K562 (cell line): ENCODE results near the gene PPT2. TPM values are rescaled to one million over a fixed set of nuclear protein-coding genes. Genes with fewer than 3 reads are reported as not detected.

Source experiments
- ARHGAP35 ChIP-seq: fragments of 450-650 bp; IDR thresholded peaks from 2 replicates; pipeline ENCODE4 v1.6.1; 2018; ENCODE audit not compliant: partially characterized antibody
- CREB3L1 ChIP-seq: fragments of 450-650 bp; IDR thresholded peaks from 2 replicates; pipeline ENCODE4 v1.6.1; 2014; ENCODE audit warnings: low read depth, mild to moderate bottlenecking, moderate library complexity, borderline replicate concordance
- ELF4 ChIP-seq: fragments of 450-650 bp; formaldehyde crosslinking; IDR thresholded peaks from 2 replicates; pipeline ENCODE4 v1.4.0; 2022; ENCODE audit warnings: missing genetic modification characterization
- FOXP1 ChIP-seq: sonication (generic); formaldehyde crosslinking; IDR thresholded peaks from 2 replicates; pipeline ENCODE4 v1.8.0; 2022; ENCODE audit warnings: mild to moderate bottlenecking, missing genetic modification reagents
- HMGN3 ChIP-seq: IDR thresholded peaks from 2 replicates; pipeline ENCODE4 v1.6.1; 2011; ENCODE audit warnings: borderline replicate concordance, low read depth, mild to moderate bottlenecking, mixed read lengths, low read length; ENCODE audit not compliant: insufficient read length; ENCODE audit errors: extremely low read depth
- MAFG ChIP-seq: fragments of 450-650 bp; conservative IDR thresholded peaks from 2 replicates; pipeline ENCODE4 v1.6.1; 2016; ENCODE audit warnings: missing genetic modification characterization, missing compliant biosample characterization
- SAFB ChIP-seq: fragments of 200-400 bp; formaldehyde crosslinking; IDR thresholded peaks from 2 replicates; pipeline ENCODE4 v1.6.1; 2017; ENCODE audit warnings: low read depth, low read length, borderline replicate concordance
- SIX5 ChIP-seq, 2 experiments: IDR thresholded peaks; 2 replicates each; pipeline ENCODE4 v1.6.1; 2011; ENCODE audit warnings: low read length in 2 of 2, borderline replicate concordance in 1 of 2, low read depth in 1 of 2, mild to moderate bottlenecking in 1 of 2, moderate library complexity in 1 of 2; ENCODE audit not compliant: insufficient read depth in 1 of 2
- SMAD3 ChIP-seq: fragments of 450-650 bp; formaldehyde crosslinking; conservative IDR thresholded peaks from 2 replicates; pipeline ENCODE4 v1.4.0; 2020; ENCODE audit warnings: mild to moderate bottlenecking
- SMARCA4 ChIP-seq: fragments of 450-650 bp; IDR thresholded peaks from 2 replicates; pipeline ENCODE4 v1.6.1; 2016
- ZBTB40 ChIP-seq, 2 experiments: fragments of 450-650 bp in 1 of 2; sonication (generic) in 1 of 2; formaldehyde crosslinking in 1 of 2; IDR thresholded peaks; 2 replicates each; pipeline versions ENCODE4 v1.7.1 to v1.9.0; 2016 to 2022; ENCODE audit warnings: inconsistent platforms in 1 of 2, mild to moderate bottlenecking in 1 of 2, missing genetic modification reagents in 1 of 2
- ZNF146 ChIP-seq: IDR thresholded peaks from one replicate; pipeline ENCODE4 v1.6.1; 2018; ENCODE audit warnings: missing compliant biosample characterization; ENCODE audit not compliant: unreplicated experiment
- polyA plus RNA-seq, 8 experiments: library from polyadenylated mRNA; depleted of rRNA in 4 of 8; stranded (reverse) in 5 of 8; unstranded in 3 of 8; fragments of >200 nt; fragmentation: Nextera tagmentation in 2 of 8; fragmentation: Illumina TruSeq in 1 of 8; extraction: Ambion mirVana in 2 of 8; extraction: Trizol in 1 of 8; gene quantifications; 2 replicates each; pipeline versions ENCODE4 v1.2.1 to v1.2.3, GENCODE V29; 2011 to 2014; ENCODE audit warnings: inconsistent platforms in 1 of 8, missing spikeins in 1 of 8
- total RNA-seq, 7 experiments: library from RNA; depleted of rRNA in 6 of 7; stranded (reverse); fragments of >200 nt in 6 of 7; fragmentation: Illumina TruSeq in 2 of 7; extraction: Trizol in 2 of 7; gene quantifications; 2 replicates each; pipeline versions ENCODE4 v1.2.1 to v1.2.3, GENCODE V29; 2011 to 2021; ENCODE audit warnings: low replicate concordance in 1 of 7
- TF ChIP-seq, protein P1 (sequence below): fragments of 250-450 bp; sonication (Bioruptor Pico); IDR thresholded peaks from 2 replicates; pipeline ENCODE4 v1.9.0; 2021; ENCODE audit warnings: mild to moderate bottlenecking, inconsistent platforms

The PPT2 gene
- total and polyA plus RNA-seq, 9 of the 15 experiments (the other 6 are each of a cell fraction or from before 2014, with no cell fraction given), result 27.4 to 98.8 (median 69.9) TPM

- TF ChIP-seq FOXP1 (CRISPR knock-in tag) (peak; percentile 40; the same call in 1 of the 2 replicates), CREB3L1 (no peak), SMAD3 (no peak), HMGN3 (peak; percentile 60), SMARCA4 (peak; percentile 38), ARHGAP35 (no peak), ZNF146 (no peak), ZBTB40 (IDR thresholded peaks at IDR 0.05) (peak; percentile 96), ZBTB40 (CRISPR knock-in tag; IDR thresholded peaks at IDR 0.05) (no peak), SAFB (no peak), MAFG (tag) (no peak), ELF4 (CRISPR knock-in tag) (peak; percentile 60; the same call in 1 of the 2 replicates), SIX5 (IDR thresholded peaks at IDR 0.05; ENCODE audit: borderline replicate concordance in 1 of 2, insufficient read depth in 1 of 2, low read depth in 1 of 2, low read length in 2 of 2) (no peak)
- TF ChIP-seq, protein P1, sequence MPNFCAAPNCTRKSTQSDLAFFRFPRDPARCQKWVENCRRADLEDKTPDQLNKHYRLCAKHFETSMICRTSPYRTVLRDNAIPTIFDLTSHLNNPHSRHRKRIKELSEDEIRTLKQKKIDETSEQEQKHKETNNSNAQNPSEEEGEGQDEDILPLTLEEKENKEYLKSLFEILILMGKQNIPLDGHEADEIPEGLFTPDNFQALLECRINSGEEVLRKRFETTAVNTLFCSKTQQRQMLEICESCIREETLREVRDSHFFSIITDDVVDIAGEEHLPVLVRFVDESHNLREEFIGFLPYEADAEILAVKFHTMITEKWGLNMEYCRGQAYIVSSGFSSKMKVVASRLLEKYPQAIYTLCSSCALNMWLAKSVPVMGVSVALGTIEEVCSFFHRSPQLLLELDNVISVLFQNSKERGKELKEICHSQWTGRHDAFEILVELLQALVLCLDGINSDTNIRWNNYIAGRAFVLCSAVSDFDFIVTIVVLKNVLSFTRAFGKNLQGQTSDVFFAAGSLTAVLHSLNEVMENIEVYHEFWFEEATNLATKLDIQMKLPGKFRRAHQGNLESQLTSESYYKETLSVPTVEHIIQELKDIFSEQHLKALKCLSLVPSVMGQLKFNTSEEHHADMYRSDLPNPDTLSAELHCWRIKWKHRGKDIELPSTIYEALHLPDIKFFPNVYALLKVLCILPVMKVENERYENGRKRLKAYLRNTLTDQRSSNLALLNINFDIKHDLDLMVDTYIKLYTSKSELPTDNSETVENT (CRISPR knock-in tag), result 0 out of 2 replicates have a peak, but pooled peaks have one; percentile 50
Measured at GRCh38 chr6:32175711-32176475, 22.0 kb downstream of the PPT2 start, which contains the start of gene AGPAT1 (continued).
